HG02840 (cell line): ENCODE results near the gene MVD.

Experiments
- ATAC-seq: cut with Tn5 transposase; IDR thresholded peaks from one replicate; pipeline ENCODE4 v1.9.1; 2021; ENCODE audit warnings: mild to moderate bottlenecking, moderate library complexity, moderate number of reproducible peaks; ENCODE audit not compliant: unreplicated experiment, low FRiP score

The MVD gene

GRCh38 chr16:88662843-88663606, at the start of gene MVD:
Gene MVD (minus strand): TSS chr16:88663091. CDS start chr16:88663080, 11 bp downstream.
- ATAC-seq, result peak; percentile 96

DNA sequence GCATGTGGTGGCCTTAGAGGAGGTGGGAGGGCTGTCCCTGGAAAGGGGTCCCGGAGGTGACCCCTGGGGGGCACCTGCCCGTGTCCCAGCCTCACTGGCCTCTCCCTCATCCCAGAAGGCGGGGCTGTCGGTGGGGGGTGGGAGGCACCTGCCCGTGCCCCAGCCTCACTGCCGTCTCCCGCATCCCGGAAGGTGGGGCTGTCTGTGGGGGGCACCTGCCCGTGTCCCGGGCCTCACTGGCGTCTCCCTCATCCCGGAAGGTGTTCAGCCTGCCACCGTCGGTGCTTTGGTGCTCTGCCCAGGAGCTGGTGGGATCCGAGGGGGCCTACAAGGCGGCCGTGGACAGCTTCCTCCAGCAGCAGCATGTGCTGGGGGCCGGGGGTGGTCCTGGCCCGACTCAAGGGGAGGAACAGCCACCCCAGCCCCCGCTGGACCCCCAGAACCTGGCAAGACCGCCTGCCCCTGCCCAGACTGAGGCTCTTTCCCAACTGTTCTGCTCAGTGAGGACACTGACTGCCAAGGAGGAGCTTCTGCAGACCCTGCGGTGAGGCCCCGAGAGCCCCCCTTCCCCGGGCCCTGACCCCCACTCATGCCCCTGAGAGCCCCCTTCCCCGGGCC, 49.6 kb upstream of the MVD start:
- ATAC-seq, result no peak

- no peak for ATAC-seq
Measured at GRCh38 chr16:88711750-88712340, 49.0 kb upstream of the MVD start.

DNA sequence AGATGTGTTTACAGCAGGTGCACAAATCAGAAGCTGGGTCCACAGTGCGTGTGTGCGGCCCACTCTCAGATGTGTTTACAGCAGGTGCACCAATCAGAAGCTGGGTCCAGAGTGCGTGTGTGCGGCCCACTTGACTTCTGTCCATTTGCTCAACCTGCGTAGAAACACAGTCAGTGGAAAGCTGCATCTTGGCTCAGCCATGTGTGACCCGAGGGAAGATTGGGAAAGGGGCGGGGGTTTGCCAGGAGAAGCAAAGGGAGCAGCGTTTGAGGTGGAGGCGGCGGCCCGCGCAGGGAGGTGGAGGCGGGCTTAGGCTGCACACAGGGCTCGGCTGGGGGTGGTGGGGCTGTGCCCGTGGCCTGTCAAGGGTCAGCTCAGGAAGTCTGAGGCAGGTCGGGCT, 47.7 kb upstream of the MVD start:
- ATAC-seq, result no peak

- ATAC-seq, result no peak
Measured at GRCh38 chr16:88706965-88707826, 44.3 kb upstream of the MVD start.

DNA sequence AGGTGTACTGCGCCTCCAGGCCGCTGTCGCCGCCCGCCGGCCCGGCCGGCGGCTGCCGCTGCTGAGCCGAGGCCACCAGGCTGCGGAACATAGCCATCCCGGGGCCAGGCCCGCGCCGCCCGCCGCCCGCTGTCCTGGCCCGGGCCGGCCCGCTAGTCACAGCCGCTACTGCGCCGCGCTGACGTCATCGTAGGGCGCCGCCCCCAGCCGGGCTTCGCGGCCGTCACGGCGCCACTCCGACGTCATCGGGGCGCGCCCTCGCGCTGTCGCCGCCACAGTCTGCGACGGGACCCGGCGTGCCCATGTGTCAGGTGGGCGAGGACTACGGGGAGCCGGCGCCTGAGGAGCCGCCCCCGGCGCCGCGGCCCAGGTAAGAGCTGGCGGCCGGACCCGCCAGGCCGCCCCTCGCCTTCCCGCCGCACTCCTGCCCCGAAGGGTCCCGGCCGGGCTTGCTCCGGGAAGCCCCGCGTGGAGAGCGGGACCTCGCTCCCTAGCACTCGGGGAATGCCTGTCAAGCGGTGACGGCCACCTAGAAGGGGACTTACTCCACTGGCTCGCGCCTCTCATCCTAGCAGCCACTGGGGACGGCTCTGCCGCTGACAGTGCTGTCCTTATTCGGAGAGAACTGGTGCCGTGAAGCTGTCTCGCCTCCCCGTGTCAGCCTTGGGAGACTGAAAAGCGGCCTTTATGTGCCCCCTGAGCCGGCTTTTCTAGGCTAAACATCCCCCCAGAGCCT, 43.5 kb upstream of the MVD start, which contains the start of the genes CTU2 and RNF166:
Gene CTU2 (plus strand): TSS at position 275 of the 736 bp plus-strand sequence. CDS start 28 bp downstream, at position 303.
Gene RNF166 (minus strand): TSS at position 180 of the 736 bp plus-strand sequence. CDS start 83 bp downstream, at position 97.
- peak; percentile 66 for ATAC-seq

DNA sequence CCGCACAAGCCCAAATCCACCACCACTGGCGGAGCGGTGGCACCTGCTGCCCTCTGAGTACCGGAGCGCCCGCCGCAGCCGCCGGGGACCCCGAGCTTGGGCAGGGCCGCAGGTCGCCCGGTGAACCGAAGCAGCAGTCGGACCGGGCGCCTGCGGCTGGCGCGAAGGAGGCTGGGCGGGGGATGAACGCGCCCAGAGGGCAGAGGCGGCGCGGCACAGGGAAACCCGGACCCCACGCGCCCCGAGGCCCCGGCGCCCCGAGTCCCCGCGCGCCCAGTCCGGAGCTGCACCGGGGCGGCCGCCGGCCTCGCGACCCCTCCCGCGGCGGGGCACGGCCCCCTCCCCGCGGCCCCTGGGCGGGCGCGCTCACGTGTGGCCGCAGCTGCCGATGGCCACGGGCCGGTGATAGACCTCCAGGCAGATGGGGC, 42.9 kb upstream of the MVD start:
- peak; percentile 19 for ATAC-seq

GRCh38 chr16:88705076-88705684, 42.3 kb upstream of the MVD start:
- no peak for ATAC-seq

DNA sequence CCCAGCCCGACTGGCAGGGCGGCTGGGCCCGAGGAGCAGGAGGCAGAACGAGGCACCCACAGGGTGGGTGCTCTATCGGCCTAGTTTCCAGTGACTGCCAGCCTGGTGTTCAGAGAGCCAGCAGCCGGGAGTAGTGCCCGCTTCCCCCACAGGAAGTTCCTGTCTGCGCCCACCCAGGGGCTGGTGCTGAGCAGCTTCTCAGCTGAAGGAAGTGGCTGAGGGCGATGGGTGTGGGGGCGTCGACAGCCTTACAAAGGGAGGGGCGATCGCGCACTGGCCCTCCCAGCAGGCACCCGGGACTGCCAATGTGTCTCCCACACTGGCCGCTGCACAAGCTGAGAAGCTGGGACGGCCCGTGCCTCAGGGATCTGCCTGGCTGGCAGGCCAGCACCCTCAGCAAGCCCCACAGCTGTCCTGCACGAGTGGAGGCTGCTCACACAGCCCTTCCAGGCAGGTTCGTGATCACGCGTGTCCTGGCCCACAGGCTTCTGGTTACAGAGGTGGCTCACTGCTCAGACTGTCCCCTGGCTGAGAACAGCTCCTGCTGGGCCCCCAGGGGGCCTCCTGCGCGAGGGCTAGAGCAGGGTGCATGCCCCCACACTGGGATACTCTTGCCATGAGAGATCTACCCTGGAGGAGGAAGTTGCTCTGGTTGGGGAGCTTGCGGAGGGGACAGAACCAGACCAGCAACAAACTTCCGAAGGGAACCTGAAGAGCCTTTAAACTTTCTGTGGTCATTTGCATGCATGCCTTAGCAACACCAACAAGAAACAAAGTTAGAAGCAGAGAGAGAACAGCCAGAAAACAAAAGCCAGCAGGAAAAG, 40.8 kb upstream of the MVD start:
- no peak for ATAC-seq

- no peak for ATAC-seq
Measured at GRCh38 chr16:88702371-88703210, 39.7 kb upstream of the MVD start.

- no peak for ATAC-seq
Measured at GRCh38 chr16:88701581-88702370, 38.9 kb upstream of the MVD start.

DNA sequence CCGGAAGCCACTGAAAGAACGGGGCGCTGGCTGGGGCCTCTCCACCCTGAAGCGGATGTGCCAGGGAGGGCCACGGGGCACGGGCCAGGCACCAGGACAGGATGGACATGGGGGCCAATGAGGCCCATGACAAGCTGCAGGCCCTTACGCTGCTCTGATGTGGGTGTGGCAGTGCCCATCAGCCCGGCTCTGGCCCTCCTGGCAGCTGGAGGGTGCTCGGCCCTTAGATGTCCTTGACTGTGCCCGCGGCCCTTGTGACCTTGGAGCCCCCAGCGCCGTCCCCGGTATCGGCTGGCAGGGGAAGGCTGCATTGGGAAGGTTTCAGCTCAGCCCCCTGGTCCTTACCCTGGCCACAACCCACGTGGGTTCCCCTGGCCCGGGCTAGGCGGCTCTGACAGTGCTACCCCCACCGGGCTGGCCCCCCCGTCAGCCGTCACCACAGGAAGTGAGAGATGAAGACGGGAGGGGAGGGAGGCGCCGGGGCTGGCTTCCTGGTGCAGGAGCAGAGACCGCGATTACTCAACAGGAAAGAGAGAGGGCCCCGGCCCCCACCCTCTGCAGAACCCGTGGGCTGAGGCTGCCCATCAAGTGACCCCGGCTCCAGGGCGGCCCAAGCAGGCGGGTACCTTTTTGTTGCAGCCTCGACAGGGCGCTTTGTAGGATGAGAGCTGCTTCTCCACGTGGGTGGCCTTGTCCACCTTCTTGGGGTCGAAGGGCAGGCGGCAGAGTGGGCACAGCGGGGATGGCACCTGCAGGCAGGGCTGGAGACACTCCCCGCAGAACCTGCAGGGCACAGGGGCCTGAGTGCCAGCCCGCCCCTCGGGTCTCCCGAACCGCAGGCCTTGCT, 38.0 kb upstream of the MVD start:
- peak; percentile 52 for ATAC-seq

DNA sequence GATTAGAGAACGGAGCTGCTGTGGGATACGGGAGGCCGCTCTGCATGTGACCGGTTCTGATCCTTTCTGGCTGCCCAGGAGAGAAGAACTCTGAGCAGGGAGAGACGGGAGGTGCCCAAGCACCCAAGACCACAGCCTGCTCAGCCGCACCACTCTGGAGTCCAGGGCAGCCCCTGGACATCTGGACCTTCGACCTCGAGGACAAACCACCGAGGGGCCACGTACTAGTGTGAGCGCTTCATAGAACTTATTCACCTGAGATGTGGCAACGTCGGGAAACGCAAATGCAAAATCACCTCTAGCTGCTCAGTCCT, 37.4 kb upstream of the MVD start:
- ATAC-seq, result no peak

- no peak for ATAC-seq
Measured at GRCh38 chr16:88699180-88699579, 36.3 kb upstream of the MVD start.

DNA sequence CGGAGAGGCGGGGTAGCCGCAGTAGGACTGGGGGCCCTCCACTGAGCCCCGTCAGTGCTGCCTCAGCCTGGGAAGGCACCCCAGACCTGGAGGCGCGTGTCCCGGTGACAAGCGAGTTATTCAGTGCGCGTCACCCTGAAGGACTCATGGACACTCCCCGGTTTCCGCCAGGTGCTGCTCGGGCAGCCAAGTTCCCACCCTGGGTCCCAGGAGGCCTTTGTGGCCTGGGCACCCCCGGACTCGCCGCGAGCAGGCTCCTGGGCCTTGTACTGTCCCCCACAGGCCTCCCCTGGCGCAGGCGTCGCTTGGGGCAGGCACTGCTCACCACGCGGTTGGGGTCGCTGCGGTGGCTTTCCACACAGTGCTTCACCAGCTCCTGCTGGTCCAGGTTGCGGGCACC, 35.8 kb upstream of the MVD start:
- ATAC-seq, result no peak
